Stimulated activated CD8-positive, alpha-beta memory T cell treated with anti-CD3 and anti-CD28 coated beads, Interleukin-2, amount 100 ng/mL, for 48 hours (primary cell): ENCODE results near the gene ICE1.
"Not testable (repeated sequence)": the region's sequence is repeated elsewhere in the genome, so short reads cannot be mapped to it uniquely, and the experiment has no call there.

Source experiments
- DNase-seq, 2 donors: peaks; one replicate each; pipeline ENCODE4 v3.0.0-alpha.2; 2020; ENCODE audit warnings: low read depth in 2 of 2

The ICE1 gene

DNA sequence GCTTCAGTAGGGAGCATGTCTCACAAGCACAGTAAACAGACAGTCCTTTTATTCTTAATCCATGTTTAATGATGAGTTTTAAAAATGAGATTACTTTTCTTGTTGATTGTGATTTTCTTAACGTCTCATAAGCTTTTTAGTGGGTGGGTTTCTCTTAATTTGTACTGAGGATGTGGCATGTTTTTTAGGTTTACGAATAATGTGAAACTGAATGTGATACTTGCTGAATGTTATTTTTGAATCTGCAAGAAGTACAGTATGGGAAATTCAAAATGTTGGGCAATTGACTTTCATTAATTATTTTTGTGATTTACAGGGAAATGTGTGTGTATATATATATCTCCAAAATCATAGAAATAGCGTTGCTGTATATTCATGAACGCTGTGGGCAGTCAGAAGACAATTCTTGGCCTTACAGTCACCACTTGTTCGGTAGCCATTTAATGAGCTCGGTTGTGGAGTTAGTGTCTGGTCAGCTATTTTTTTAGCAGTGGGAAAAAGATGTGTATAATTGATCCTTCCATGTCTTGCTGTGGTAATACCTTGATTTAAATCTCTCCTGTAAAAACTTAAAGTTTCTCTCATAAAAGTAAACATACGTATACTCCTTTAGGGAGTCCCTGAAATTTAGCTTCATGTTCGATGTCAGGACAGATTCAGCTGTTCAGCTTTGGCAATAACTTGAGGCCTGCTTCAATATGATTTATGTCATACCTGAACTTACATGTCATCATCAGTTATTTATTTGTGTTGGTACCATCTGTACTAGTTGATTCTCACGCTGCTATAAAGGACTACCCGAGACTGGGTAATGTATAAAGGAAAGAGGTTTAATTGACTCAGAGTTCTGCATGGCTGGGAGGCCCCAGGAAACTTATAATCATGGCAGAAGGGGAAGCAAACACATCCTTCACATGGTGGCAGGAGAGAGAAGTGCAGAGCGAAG lies 15.0 kb downstream of the ICE1 start:
- no peak for DNase-seq

DNA sequence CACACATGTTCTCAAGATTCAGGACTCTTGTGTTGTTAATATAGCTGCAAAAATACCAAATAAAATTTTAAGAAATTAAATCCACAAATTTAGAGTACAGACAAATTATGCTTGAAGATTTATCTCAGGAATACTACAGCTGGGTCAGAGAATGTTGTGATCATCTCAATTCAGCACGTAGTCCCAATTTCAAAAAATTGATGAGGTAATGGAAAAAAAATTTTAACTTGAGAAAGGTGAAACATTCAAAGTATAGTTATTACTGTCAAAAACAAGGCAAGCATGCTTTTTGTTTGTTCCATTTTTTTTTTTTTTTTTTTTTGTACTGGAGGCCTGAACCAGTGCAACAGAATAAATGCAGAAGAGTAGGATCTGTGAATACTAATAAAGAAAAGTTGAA lies 29.4 kb downstream of the ICE1 start:
- no peak for DNase-seq

DNA sequence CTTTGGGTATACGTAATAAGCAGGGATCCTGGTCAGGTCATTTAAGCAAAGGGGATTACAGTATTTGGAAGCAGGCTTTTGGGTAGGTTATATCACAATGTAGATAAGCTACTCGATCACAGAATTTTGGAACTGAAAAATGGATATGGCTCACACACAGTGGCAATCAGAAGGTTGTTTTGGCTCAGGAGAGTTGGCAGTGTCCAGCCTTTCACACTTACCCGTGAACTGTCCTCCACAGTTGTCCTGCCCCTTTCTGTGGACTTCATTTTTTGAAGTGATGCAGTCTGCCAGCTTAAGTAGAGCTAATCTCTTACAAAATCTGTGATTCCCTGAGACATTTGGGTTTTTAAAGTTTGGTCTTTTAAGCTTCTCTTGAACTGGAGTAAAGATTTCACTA lies 30.7 kb downstream of the ICE1 start:
- DNase-seq: no peak

DNA sequence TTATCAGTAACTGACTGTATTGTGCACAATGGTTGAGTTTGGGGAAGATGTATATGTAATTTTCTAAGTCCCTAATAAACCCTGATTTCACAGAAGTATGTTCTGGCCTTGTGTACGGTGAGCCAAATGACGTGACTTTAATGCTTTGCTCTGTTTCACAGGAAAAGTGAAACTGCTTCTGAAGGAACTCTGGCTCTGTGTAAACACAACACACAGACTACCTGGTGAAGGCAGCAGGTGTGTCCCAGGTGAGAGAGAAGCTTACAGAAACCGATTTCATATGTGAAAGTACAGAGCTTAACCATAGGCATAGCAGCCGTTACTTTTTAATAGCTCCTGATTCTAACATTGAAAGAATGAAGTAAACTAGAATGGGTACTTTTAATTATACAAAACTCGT lies 31.9 kb downstream of the ICE1 start:
- no peak for DNase-seq

DNA sequence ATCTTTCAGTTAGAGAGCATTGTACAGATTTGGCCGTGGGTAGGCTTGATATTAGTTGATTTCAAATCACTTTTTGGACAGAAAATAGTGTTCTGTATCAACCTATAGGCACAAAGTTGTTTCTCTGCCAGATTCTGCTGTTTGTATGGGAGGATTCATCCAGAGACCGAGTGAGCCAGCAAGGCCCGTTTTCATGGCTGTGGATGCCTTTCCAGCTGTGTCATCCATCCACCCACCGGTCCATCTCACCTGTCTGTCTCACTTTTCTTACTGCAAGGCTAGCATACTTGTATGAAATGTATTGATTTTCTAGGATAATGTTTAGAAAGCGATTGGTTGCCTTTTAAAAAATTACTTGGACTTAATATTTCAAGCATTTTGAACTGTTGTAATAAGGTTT lies 34.4 kb downstream of the ICE1 start:
- no peak for DNase-seq

DNA sequence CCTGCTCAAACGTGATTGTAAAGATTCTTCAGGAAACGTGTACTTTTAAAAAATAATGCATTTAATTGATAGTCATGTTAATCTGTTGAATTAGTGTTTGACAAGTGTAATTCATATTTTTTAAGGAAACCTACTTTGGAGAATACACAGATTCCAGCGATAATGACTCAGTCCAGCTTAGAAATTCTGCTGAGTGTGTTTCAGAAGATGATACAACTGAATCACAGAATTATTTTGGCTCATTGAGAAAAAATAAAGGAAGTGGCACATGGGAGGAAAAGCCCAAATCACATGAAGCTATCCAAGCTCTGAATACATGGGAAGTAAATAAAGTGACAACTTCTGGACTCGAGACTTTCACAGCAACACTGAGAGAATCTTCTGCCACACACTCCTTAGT lies 37.8 kb downstream of the ICE1 start:
- DNase-seq: no peak

DNA sequence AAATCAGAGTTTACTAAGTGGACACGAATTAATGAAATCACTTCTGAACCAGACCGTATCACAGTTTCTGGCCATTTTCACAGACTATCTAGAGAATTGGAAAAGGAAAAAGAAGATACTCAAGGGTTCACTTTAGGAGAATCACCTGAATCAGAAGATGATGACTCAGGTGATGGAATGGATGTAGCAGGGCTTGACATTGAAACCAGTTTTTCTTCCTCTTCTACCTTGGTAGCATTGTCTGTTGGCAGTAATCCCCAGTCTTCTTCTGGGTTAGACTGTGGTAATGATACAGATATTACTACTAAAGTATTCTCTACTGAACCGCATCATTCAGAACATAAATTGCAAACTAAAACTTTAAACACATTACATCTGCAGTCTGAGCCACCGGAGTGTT lies 38.5 kb downstream of the ICE1 start:
- no peak for DNase-seq

DNA sequence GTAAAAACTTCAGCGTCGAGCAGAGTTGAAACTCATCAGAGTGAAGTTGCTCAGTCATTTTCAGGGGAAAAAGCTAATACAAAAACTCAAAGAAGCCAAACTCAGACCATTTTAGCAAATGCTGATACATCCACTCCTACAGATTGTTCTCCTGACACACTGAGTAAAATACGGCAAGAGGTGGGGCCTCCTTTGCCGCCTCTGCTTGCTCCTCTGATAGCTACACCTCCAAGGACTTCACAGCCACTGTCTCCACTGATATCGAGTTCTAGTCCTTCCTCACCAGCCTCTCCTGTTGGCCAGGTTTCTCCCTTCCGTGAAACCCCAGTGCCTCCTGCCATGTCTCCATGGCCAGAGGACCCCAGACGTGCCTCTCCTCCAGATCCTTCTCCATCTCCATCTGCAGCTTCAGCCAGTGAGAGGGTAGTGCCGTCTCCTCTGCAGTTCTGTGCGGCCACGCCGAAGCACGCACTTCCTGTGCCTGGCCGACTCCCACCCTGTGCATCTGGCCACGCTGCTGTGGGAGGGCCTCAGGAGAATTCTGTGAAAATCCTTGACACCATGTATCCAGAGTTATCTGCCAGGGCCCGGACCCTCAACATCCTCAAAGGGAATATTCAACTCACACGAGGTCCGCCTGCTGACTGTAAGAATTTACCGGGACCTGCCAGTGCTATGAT lies 41.7 kb downstream of the ICE1 start:
- no peak for DNase-seq

DNA sequence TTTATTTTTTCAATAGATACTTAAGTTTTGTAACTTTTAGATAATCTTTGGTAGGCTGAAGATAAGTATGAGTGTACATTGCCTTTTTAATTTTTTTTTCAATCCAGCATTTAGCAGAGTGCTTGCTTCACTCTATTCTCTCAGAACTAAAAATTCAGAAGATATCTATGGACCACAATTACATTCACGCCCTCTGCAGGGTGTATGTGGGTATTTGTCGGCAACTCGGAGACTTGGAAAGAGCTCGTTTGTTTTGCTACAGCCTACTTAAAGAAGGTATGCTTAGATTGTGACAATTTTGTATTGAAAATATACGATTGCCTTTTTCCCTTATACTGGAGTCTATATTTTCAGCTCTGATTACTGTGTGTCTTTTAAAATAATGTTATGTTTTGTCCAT lies 43.8 kb downstream of the ICE1 start:
- no peak for DNase-seq

DNA sequence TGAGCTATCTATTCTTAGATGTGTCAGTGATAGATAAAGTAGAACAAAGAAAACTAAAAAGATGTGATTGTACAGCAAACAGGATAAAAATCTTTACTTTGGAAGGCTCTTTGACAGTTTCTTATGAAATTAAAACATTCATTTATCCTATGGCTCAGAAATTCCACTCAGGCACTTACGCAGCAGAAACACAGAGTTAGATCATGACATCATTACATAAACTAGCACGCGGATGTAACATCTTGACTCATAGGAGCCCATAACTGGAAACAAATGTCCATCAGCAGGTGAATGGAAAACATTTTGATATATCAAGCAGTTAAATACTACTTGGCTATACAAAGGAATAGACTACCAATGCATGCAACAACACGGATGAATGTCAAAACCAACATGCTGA lies 45.3 kb downstream of the ICE1 start:
- DNase-seq: no peak

DNA sequence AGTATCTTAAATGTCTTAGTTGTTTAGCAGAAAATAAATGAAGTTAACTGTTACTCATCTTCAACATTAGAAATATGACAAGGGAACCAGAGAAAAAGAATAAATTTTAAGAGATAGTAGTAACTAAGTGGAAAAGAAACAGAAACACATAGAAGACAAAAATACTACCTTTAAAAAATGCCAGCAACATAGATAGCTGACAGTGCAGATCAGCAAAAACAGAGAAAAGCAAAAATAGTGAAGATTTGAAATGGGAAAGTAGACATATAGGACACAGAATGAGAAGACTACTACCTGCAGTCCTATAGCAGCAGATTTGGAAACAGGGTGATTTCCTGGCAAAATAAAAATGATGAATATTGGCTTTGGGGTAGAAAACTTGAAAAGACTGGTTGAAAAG lies 48.5 kb downstream of the ICE1 start:
- no peak for DNase-seq

DNA sequence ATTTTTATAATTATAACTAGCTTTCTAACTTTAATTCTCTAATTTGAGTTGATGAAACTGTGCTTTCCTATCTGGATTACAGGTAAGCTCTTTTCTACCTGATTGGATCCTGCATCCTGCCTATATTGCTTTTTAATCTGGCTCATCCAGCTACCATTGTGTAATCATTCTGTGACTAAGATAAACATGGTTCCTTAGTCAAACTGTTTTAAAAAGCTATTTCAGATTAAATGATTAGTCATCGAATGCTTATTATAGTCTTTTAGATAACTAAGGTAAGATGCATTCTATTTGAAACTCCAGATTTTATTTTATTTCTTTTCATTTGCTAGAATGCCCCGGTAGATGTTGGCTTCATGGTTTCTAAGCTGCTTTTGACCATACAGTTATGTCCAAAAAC lies 50.7 kb downstream of the ICE1 start:
- no peak for DNase-seq

DNA sequence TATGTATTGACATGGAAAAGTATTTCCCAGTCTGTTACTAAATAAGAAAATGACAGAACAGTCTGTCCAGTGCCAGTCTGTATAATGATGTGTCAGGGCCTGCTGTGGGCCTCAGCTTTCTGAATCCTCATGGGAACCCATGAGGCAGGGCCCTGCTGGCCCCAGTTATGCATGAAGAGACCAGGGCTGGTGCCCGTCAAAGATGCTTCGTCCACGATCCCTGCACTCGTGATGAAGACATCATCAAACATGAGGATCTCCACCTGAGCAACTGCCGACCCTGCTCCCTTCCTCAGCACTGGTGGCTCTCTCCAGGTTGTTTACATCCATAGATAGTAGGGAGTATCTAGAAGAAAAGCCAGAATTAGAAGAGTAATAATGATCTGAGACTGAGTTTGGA lies 52.5 kb downstream of the ICE1 start:
- DNase-seq: no peak

DNA sequence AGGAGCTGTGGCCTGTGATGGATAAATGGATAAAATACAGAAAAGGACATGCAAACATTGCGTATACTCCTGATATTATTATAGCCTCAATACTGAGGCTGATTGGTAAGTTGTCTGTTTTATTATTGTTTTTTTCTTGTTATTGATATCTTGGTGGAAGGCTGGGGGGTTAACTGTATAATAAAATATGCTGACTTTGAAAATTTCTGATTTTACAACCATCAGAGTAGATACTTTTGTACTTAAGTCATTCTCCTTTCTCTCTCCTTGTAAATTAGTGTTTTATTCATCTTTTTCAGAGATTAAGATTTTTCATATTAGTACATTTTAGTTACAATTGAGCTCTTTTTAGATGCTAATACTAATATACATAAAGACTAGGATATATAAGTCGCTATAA lies 53.5 kb downstream of the ICE1 start:
- DNase-seq: no peak

DNA sequence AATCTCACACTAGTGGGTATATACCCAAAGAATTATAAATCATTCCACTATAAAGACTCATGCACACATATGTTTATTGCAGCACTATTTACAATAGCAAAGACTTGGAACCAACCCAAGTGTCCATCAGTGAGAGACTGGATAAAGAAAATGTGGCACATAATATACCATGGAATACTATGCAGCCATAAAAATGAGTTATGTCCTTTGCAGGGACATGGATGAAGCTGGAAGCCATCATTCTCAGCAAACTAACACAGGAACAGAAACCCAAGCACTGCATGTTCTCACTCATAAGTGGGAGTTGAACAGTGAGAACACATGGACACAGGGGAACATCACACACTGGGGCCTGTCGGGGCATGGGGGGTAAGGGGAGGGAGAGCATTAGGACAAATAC lies 57.1 kb downstream of the ICE1 start:
- not testable (repeated sequence) for DNase-seq

DNA sequence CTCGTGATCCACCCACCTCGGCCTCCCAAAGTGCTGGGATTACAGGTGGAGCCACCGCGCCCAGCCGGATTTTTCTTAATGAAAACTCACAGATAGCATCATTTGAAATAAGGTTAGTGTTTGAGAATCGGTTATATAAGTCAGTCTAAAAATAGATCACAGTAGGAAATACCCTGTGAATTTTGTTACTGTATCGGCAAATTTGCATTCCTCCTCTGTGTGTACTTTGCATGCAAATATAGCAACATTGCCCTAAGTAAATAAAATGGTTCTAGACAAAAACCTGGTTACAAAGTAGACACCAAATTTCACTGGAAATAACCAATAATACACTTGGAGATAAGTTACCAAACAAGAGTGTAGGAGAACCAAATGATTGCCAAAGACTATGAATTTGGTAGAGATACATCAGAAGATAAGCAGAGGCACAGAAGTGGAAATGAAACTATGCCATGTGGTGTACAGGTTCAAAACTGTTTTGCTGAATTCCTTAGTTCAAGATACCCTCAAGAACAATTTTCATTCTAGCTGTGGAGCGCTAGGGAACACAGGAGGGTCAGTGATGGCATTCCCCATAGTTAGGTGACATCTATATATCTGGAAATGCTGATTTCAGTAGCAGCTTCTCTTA lies 58.1 kb downstream of the ICE1 start:
- no peak for DNase-seq

DNA sequence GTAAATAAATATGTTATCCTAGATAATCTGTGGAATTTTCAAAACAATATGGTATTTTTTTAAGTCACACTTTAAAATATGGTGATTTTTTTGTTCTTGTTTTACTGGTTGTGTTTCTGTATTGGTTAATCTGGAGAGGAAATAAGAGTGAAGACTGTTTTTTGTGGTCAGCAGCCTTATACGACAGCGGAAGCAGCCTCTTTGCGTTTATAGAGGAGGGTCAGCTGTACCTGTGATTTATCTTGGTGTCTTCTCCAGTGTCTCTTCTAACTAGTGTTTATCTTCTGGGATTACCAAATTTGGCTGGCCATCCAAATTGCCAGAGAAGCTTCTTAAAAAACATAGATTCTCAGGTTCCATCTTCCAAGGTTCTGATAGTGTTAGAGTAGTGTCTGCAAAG lies 58.7 kb downstream of the ICE1 start:
- DNase-seq: no peak

DNA sequence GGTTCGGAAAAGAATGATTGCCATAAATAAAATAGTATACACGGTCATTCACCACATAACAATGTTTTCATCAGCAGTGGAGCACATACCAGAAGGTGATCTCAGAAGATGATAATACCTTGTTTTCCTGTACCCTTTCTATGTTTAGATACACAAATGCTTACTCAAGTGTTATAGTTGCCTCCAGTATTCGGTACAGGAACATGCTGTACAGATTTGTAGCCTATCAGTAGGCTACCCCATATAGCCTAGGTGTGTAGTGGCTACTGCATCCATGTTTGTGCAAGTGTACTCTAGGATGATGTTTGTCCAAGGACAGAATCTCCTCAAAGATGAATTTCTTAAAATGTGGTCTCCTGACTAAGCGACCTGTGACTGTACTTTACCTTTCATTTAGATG lies 59.2 kb downstream of the ICE1 start:
- no peak for DNase-seq

DNA sequence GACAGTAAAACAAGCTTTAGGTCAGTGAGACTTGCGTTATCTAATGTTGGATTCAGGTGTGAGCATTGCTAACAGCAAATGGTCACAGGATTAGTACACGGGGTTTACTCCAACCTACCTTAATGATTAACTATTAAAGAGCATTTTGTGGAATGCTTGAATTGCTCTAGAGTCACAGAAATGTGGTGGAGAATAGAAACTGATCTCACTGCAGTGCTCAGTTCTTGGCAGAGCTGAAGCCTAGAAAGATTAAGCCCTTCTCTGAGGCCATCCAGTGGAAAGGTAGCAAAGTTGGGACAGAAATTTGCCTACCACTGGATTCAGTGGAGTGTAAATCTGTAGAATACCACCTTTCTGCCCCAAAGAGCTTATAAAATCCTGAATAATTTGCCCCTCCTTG lies 60.9 kb downstream of the ICE1 start:
- no peak for DNase-seq

DNA sequence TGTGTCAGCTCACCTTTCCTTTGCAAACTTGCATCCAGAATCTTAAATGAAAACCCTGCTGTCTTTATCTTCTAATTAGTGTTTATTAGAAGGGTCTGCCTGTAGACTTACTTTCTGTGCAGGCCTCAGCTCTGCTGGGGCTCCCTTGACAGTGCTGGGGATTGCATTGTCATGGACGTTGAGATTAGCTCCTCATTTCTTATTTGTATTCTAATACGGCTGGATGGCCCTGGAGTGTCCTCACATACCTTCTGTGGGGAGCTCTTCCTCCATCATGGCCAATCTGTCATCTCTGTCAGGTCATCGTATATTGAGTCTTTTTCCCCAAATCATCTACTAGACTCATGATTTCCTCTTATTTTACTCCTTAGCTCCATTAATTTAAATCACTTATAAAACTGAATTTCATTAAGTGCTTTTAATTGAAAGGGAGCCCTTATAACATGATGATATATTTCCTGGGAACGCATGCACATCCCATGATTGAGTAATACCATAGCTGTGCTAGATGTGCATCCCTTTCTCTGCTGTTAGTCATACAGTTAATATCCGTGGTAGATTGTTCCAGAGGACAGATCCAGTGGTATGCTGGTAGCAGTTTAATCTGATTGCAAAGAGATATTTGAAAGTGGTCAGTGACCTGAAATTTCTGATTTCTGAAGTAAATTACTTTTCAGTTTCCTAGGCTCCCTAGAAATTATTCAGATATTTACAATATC lies 61.6 kb downstream of the ICE1 start:
- no peak for DNase-seq

DNA sequence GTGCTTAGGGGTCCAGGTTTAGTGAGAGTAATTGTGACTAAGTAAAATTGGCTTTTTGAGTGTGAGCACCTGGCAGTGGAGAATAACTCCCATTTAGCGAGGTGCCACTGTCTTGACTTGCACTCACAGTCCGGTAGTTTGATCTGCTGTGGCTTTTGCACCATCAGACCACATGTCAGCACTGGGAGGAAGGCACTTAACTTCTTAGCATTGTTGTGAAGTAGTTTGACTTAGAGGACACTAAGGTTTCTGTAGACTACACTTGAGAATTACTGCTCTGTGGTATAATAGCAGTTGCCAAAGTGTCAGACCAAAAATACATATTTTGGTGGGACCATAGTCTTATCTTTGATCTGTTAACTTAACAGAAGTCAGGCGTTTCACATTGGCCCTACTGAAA lies 63.6 kb downstream of the ICE1 start:
- no peak for DNase-seq
